Choroid plexus epithelial cell (primary cell): ENCODE results near the gene PLB1.

Experiments
- DNase-seq: peaks from one replicate; pipeline ENCODE4 v3.0.0-alpha.2; 2010; ENCODE audit warnings: low read depth
- H3K4me3 ChIP-seq: 2 replicates; pipeline ENCODE4 v1.5.1; 2011; ENCODE audit warnings: low read depth, mild to moderate bottlenecking, control low read depth, low read length, moderate library complexity
- TF ChIP-seq, protein P1 (sequence below): conservative IDR thresholded peaks from 2 replicates; pipeline ENCODE4 v1.5.1; 2011; ENCODE audit warnings: low read depth, mild to moderate bottlenecking, control low read depth, inconsistent platforms, low read length, moderate library complexity

The PLB1 gene

DNA sequence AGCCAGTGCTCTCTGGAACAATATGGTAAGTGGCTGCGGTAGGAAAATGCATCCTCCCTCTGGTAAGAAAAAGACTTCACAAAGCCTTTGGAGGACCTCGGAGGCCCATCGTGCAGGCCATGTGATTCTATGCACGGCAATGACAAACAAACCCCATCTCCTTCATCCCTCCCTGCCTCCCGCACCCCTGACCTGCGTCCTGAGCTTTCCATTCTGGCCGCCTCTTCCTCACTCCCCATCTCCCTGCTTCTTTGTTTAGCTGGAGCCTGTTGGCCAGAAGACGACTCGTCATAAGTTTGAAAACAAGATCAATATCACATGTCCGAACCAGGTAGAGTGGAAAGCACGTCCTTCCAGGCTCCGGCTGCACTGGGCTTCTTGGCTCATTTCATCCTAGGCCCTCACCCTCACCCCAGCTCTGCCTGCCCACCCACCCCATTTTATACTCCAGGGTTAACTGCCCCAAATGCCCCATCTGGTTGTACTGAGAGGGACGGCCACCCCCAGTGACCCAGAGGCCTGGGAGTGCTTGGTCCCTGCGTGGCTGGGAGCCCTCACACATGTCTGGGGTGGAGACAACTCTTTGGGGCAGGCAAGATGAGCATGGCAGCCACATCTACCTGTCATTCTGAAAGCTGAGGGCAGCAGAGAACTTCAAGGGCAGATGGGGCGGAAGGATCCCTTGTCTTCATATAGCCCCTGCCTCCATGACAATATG, 94.0 kb downstream of the PLB1 start:
- no peak for DNase-seq
- no peak overlapping the region for H3K4me3 ChIP-seq
- TF ChIP-seq, protein P1, sequence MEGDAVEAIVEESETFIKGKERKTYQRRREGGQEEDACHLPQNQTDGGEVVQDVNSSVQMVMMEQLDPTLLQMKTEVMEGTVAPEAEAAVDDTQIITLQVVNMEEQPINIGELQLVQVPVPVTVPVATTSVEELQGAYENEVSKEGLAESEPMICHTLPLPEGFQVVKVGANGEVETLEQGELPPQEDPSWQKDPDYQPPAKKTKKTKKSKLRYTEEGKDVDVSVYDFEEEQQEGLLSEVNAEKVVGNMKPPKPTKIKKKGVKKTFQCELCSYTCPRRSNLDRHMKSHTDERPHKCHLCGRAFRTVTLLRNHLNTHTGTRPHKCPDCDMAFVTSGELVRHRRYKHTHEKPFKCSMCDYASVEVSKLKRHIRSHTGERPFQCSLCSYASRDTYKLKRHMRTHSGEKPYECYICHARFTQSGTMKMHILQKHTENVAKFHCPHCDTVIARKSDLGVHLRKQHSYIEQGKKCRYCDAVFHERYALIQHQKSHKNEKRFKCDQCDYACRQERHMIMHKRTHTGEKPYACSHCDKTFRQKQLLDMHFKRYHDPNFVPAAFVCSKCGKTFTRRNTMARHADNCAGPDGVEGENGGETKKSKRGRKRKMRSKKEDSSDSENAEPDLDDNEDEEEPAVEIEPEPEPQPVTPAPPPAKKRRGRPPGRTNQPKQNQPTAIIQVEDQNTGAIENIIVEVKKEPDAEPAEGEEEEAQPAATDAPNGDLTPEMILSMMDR: no peak

DNA sequence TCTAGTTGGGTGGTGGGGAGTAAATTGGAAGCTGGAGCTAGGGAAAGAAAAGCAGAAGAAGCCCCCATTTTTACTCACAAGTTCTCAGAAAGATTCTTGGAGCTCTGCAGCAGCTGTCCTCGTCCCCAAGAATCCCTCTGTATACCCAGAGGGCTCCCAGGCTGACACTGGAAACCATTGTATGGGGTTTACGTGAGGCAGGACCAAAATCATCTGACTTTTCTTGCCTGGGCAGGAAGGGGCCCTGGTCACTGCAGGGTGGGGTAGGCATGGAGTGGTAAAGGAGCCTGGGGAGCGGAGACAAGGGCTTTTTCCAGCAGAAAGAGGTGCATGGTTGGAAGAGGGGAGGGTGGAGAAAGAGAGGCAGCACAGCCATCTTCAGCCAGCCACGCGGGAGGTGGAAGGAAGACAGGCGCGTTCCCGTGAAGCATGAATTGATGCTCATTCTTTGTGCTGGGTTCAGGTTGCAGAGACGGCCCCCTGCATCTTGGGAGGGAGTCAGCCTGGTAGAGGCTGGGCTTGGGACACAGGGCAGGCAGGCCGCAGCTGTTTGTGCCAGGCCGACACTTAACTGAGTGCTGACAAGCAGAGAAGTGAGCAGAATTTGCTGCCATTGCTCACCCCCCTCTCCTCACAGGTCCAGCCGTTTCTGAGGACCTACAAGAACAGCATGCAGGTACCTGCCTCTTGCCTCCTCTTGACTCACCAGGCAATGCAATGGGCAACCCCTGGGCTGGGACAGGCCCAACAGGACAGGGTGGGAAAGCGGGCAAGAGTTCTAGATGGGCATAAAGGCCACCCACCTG, 94.8 kb downstream of the PLB1 start:
- DNase-seq: no peak
- TF ChIP-seq, protein P1: no peak
- H3K4me3 ChIP-seq: no peak overlapping the region

DNA sequence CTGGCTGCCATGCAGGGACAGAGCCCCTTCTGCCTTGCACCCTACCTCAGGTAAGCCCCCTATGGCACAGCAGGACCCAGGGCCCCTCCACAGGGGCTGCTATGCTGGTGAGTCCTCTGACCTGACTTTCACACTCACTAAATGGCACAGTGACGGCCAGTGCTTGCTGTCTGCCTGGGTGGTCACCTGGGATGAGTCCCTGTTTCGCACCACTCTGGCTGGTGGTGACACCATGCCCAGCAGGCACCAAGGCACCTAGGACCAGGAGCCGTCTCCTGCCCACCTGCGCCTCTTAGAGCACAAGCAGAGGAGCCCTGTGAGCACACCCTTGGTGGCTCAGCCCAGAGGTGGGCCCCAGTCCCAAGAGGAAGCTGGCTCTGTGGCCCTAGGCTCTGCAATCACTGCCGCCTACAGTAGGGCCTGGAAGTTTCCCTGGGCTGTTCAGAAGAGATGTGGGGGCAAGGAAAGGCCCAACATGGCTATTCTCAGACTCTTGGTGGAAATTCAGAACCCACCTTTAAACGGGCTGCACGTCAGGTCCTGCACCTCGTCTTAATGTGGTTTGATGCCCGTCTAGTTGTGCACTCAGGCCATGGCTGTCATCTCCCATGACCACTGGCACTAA, 96.0 kb downstream of the PLB1 start:
- H3K4me3 ChIP-seq: no peak overlapping the region
- no peak for DNase-seq
- TF ChIP-seq, protein P1: no peak

DNA sequence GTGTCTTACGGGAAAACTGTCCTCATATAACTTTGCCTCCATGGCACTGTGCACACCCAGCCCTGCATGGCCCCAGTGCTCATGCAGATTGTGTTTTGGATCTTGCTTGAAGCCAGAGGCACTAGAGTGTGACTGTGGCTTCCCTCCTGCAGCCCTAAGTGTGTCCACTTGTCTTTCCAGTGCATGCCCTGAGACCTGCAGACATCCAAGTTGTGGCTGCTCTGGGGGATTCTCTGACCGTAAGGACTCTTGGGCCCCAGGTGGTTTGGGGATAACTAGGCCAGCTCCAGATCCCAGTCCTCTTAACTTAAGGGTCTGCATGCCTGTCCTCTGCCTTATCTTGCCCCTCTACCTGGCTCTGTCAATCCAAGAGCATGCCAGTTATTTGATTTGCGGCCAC, 96.6 kb downstream of the PLB1 start:
- no peak overlapping the region for H3K4me3 ChIP-seq
- DNase-seq: no peak
- TF ChIP-seq, protein P1: no peak

DNA sequence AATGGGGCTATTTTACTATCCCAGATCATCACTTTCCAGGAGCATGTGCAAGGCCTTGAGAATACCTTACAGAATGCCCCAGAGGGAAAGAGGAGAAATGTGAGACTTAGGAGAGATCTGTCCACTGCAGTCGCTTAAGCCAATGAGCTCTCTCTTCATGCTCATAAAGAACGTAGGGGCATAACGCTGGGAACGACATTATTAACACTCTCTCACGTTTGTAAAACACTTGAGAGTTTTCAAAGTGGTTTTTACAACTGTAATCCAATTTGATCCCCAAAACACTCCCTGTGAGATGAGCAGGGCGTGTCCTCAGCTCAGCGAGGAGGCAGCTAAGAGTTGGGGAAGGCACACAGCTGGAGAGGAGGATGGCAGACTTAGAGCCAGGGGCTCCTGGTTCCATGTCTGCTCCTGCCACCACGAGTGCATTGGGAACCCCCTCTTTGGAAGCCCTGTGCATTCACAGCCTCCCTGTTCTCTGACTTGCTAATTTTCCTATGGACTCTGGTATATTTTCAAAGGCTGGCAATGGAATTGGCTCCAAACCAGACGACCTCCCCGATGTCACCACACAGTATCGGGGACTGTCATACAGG, 97.4 kb downstream of the PLB1 start:
- TF ChIP-seq, protein P1: no peak
- no peak overlapping the region for H3K4me3 ChIP-seq
- DNase-seq: no peak

DNA sequence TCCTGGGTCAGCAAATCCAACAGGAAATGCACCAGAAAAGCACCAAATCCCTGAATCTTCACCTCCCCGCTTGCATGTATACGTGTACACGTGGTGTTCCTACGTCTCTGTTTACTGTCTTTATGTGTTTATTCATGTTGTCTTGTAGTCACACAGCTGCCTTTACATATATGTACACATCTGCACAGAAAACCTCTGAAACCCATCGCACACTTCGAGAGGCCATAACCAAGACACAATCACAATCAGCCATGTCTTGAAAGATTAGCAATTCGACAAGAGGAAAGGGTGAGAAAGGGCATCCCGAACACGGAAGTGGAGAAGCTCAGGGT, 98.1 kb downstream of the PLB1 start:
- no peak overlapping the region for H3K4me3 ChIP-seq
- DNase-seq: no peak
- TF ChIP-seq, protein P1: no peak
